Heart left ventricle (tissue), 16 donors: ENCODE data around the gene SEC14L6. TPM values are rescaled to one million over a fixed set of nuclear protein-coding genes. Genes with fewer than 3 reads are reported as not detected.
A peak's percentile ranks its signal among the peaks of the same experiment; 100 is the strongest.
"Not testable (repeated sequence)": the region's sequence is repeated elsewhere in the genome, so short reads cannot be mapped to it uniquely, and the experiment has no call there.

Experiments
- ATAC-seq, 4 donors: fragments of 200-7000 bp; cut with Tn5 transposase; one replicate each; pipeline ENCODE4 v1.9.1; 2020 to 2022; ENCODE audit warnings: moderate library complexity in 4 of 4, mild to moderate bottlenecking in 3 of 4, moderate number of reproducible peaks in 1 of 4
- DNase-seq, 5 donors: peaks; one replicate each; pipeline ENCODE4 v3.0.0-alpha.2; 2020
- H3K27ac ChIP-seq, 12 donors: fragments of 200-600 bp; sonication (generic) in 4 of 12; one replicate each; pipeline versions ENCODE4 v1.5.0 to v1.8.0; 2016 to 2022; ENCODE audit warnings: mild to moderate bottlenecking in 2 of 12
- H3K27me3 ChIP-seq, 9 donors: fragments of 200-600 bp; sonication (generic) in 2 of 9; one replicate each; pipeline versions ENCODE4 v1.5.1 to v1.8.0; 2016 to 2022; ENCODE audit warnings: mild to moderate bottlenecking in 3 of 9
- H3K36me3 ChIP-seq, 9 donors: fragments of 200-600 bp; sonication (generic) in 2 of 9; one replicate each; pipeline versions ENCODE4 v1.5.0 to v1.8.0; 2018 to 2022; ENCODE audit warnings: mild to moderate bottlenecking in 2 of 9
- H3K4me1 ChIP-seq, 12 donors: fragments of 200-600 bp; sonication (generic) in 4 of 12; one replicate each; pipeline versions ENCODE4 v1.5.0 to v1.8.0; 2016 to 2022; ENCODE audit warnings: mild to moderate bottlenecking in 3 of 12
- H3K4me3 ChIP-seq, 12 donors: fragments of 200-600 bp; sonication (generic) in 4 of 12; one replicate each; pipeline versions ENCODE4 v1.5.0 to v1.8.0; 2017 to 2022; ENCODE audit warnings: mild to moderate bottlenecking in 9 of 12, moderate library complexity in 4 of 12
- H3K9me3 ChIP-seq, 12 donors: fragments of 200-600 bp; sonication (generic) in 4 of 12; one replicate each; pipeline versions ENCODE4 v1.5.0 to v1.8.0; 2016 to 2022; ENCODE audit warnings: mild to moderate bottlenecking in 1 of 12
- POLR2A ChIP-seq, 2 donors: fragments of 450-650 bp; IDR thresholded peaks; one replicate each; pipeline ENCODE4 v1.6.1; 2017; ENCODE audit warnings: antibody characterized with exemption in 2 of 2, mild to moderate bottlenecking in 2 of 2, moderate library complexity in 2 of 2
- WGBS, 4 donors: extraction: QIAGEN DNeasy Blood & Tissue Kit in 2 of 4; methylation state at CpG; one replicate each; pipeline versions ENCODE4 v1.1.5 to v1.1.7; 2013 to 2018; 5-methylcytosine and 5-hydroxymethylcytosine counted together
- intact Hi-C, 10 donors: fragments of 100-400 bp; cut with DNase I; formaldehyde crosslinking; loops; one replicate each; pipeline versions ENCODE4 v1.11.1 to v1.14.2; 2022
- polyA plus RNA-seq, 2 donors: library from polyadenylated mRNA; stranded (reverse); fragments of 200-250 nt; gene quantifications; one replicate each; pipeline ENCODE4 v1.2.3, GENCODE V29; 2013
- total RNA-seq, 9 donors: library from RNA; depleted of rRNA in 2 of 9; stranded (reverse); fragments of >200 nt in 2 of 9; fragmentation: NEBNext Ultra II Directional in 3 of 9; extraction: Animal tissue kit (Norgen Biotek cat#: 25700) in 3 of 9; gene quantifications; one replicate each; pipeline versions ENCODE4 v1.1.0 to v1.2.4, GENCODE V29; 2016 to 2023
- TF ChIP-seq, protein P1 (sequence below), 12 donors: fragments of 200-600 bp; sonication (generic) in 4 of 12; IDR thresholded peaks; one replicate each; pipeline versions ENCODE4 v1.5.0 to v1.8.0; 2018 to 2022; ENCODE audit warnings: antibody characterized with exemption in 12 of 12, mild to moderate bottlenecking in 5 of 12
- donor health status: ischemic (EF 13 %, LVEDD 7.1; RV severe dilation, severe dysfunction).
- donor health status: healthy with polysubstance abuse.
- donor health status: DM: no; HTN: yes; CAD: no.
- donor health status: DM: no; HTN: no; CAD: no.
- donor health status: ischemic (EF 25% LVEDD 6.9; RV normal size, moderate dysfunction).
- donor health status: ischemic (EF 25% LVEDD 5.7; RV mildly dilated, moderate dysfunction).
- donor health status: healthy.
- donor health status: DM: yes; HTN: yes; CAD: no.
- donor health status: ischemic (EF 35%, LVEDD 5.7; RV mildly dilated, moderate dysfunction).
- donor health status: nonischemic (EF 11% LVEDD 7.7; RV severe dilation, severe dysfunction).
- donor health status: DM: yes; HTN: yes; CAD: no.
- donor health status: PGD.
- donor health status: ischemic (EF 29% LVEDD 5.4; RV normal size, mild dysfunction).
- donor health status: nonischemic (EF 23%, LVEDD 6.1; RV moderate dilation, normal function).

Gene SEC14L6
- total and polyA plus RNA-seq, 11 donors = 0.03 to 2.8 (median 0.16) TPM; not detected in 8

DNA sequence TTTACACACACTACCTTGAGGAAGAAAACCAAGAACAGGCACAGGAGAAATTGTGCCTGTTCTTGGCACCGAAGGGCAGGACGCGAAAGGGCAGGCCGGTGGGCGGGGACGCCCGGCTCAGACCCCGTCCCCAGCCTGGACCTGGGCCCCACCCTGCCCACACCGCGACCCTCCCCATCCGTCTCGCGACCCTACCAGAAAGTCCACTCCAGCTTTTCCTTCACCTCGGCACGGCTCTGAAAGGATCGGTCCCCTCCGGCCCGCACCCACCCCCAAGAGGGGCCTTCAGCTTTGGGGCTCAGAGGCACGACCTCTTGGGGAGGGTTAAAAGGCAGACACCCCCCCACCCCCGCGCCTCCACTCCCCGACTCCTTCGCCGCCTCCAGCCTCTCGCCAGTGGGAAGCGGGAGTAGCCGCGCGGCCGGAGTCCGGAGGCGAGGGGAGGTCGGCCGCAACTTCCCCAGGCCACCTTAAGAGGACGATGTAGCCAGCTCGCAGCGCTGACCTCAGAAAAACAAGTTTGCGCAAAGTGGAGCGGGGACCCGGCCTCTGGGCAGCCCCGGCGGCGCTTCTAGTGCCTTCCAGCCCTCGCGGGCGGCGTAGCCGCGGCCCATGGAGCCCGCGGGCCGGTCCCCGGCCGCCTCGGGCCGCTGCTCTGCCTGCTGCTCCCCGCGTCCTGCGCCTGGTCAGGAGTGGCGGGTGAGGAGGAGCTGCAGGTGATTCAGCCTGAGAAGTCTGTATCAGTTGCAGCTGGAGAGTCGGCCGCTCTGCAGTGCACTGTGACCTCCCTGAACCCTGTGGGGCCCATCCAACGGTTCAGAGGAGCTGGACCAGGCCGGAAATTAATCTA, 4.4 kb downstream of the SEC14L6 start:
- DNase-seq = peak in 1 of 5 donors; percentile 33
- no peak overlapping the region for H3K27ac ChIP-seq
- WGBS, 4 donors = 3 to 6% (median 5%) methylated on average over 33 to 64 of the region's 64 CpGs
- intact Hi-C loops = no loop called here
- H3K9me3 ChIP-seq = no peaks in the 10 kb centered on the region
- peaks cover 0 to 10% (median 0%) of the 10 kb centered on the region in 12 donors for H3K4me1 ChIP-seq
- peak overlapping the region in 11 of 12 donors; percentile 0 to 53 (median 42) for H3K4me3 ChIP-seq
- TF ChIP-seq POLR2A (IDR thresholded peaks at IDR 0.05) = no peak
- TF ChIP-seq, protein P1, sequence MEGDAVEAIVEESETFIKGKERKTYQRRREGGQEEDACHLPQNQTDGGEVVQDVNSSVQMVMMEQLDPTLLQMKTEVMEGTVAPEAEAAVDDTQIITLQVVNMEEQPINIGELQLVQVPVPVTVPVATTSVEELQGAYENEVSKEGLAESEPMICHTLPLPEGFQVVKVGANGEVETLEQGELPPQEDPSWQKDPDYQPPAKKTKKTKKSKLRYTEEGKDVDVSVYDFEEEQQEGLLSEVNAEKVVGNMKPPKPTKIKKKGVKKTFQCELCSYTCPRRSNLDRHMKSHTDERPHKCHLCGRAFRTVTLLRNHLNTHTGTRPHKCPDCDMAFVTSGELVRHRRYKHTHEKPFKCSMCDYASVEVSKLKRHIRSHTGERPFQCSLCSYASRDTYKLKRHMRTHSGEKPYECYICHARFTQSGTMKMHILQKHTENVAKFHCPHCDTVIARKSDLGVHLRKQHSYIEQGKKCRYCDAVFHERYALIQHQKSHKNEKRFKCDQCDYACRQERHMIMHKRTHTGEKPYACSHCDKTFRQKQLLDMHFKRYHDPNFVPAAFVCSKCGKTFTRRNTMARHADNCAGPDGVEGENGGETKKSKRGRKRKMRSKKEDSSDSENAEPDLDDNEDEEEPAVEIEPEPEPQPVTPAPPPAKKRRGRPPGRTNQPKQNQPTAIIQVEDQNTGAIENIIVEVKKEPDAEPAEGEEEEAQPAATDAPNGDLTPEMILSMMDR (IDR thresholded peaks at IDR 0.05) = no peak
- no peaks in the 10 kb centered on the region for H3K36me3 ChIP-seq
- ATAC-seq = peak in 3 of 4 donors; percentile 19 to 46 (median 32)
- peaks cover 0 to 42% (median 28%) of the 10 kb centered on the region in 9 donors for H3K27me3 ChIP-seq

DNA sequence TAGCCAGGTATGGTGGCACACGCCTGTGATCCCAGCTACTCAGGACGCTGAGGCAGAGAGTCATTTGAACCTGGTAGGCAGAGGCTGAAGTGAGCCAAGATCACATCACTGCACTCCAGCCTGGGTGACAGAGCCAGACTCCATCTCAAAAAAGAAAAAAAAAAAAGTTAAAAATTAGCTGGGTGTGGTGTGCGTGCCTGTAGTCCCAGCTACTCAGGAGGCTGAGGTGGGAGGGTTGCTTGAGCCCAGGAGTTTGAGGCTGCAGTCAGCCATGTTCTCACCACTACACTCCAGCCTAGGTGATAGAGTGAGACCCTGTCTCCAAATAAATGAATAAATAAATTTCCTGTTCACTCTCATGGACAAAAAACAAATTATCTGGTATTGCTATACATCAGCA, 5.0 kb downstream of the SEC14L6 start:
- intact Hi-C loops, H3K36me3 ChIP-seq, H3K27ac ChIP-seq, DNase-seq, H3K9me3 ChIP-seq, ATAC-seq: not testable (repeated sequence)
- peaks cover 0 to 10% (median 0%) of the 10 kb centered on the region in 12 donors for H3K4me1 ChIP-seq
- H3K27me3 ChIP-seq = peaks cover 0 to 39% (median 28%) of the 10 kb centered on the region in 9 donors
- WGBS, 4 donors = 89 to 95% (median 93%) methylated on average over 3 of the region's 3 CpGs
- H3K4me3 ChIP-seq = peak overlapping the region in 2 of 12 donors; percentile 45 to 49

DNA sequence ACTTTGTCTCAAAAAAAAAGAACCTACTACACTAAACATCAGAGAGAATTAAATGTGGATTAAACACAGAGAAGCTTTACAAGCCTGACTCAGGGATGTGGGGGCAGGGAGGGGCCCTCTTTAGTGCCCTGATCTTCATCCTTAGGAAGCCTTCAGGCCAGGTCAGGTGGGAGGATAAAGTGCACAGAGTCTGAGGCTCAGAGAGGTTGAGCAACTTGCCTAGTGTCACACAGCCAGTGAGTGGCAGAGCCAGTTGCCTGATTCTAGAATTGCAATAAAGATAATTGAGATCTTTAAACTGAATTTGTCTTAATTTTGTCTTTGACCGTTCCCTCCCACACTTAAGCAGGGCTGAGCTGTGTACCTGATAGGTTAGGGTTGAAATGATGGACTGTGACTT, 7.2 kb downstream of the SEC14L6 start:
- H3K27me3 ChIP-seq = peaks cover 0 to 35% (median 28%) of the 10 kb centered on the region in 9 donors
- ATAC-seq = no peak
- no peaks in the 10 kb centered on the region for H3K36me3 ChIP-seq
- TF ChIP-seq, protein P1 (IDR thresholded peaks at IDR 0.05) = no peak
- no peak for TF ChIP-seq POLR2A (IDR thresholded peaks at IDR 0.05)
- H3K9me3 ChIP-seq = no peaks in the 10 kb centered on the region
- DNase-seq = no peak
- 87 to 100% (median 92%) methylated on average over 1 of the region's 1 CpG for WGBS, 4 donors
- H3K4me1 ChIP-seq = peaks cover 0 to 10% (median 0%) of the 10 kb centered on the region in 12 donors
- intact Hi-C loops = no loop called here
- H3K4me3 ChIP-seq = no peak overlapping the region
- H3K27ac ChIP-seq = no peak overlapping the region

DNA sequence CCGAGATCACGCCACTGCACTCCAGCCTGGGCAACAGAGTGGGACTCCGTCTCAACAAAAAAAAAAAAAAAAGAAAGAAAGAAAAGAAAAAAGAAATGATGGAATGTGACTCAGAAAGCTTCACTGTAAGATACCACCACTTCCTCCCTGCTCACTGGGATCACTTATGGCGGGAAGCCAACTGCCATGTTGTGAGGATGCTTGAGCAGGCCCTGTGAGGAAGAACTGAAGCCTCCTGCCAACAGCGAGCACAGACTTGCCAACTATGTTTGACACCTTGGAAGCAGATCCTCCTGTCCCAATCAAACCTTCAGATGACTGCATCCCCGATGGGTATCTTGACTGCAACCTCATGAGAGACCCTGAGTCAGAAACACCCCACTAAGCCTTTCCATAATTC, 8.3 kb downstream of the SEC14L6 start:
- no peak overlapping the region for H3K4me3 ChIP-seq
- TF ChIP-seq, protein P1 (IDR thresholded peaks at IDR 0.05) = no peak
- TF ChIP-seq POLR2A (IDR thresholded peaks at IDR 0.05) = no peak
- ATAC-seq = no peak
- peaks cover 0 to 25% (median 22%) of the 10 kb centered on the region in 9 donors for H3K27me3 ChIP-seq
- H3K9me3 ChIP-seq = no peaks in the 10 kb centered on the region
- WGBS, 4 donors = 75 to 80% (median 79%) methylated on average over 6 of the region's 6 CpGs
- H3K36me3 ChIP-seq = no peaks in the 10 kb centered on the region
- DNase-seq = no peak
- H3K4me1 ChIP-seq = peaks cover 0 to 10% (median 0%) of the 10 kb centered on the region in 12 donors
- H3K27ac ChIP-seq = no peak overlapping the region
- intact Hi-C loops = no loop called here
